Motor neuron (in vitro differentiated cells): ENCODE results near the gene CCPG1. TPM values are rescaled to one million over a fixed set of nuclear protein-coding genes. Genes with fewer than 3 reads are reported as not detected.
"Not testable (repeated sequence)": the region's sequence is repeated elsewhere in the genome, so short reads cannot be mapped to it uniquely, and the experiment has no call there.

Source experiments
- ATAC-seq, 8 experiments: fragments of 200-7000 bp; cut with Tn5 transposase; replicated peaks in 6 of 8; 2 replicates each; pipeline ENCODE4 v1.8.0; 2021; ENCODE audit warnings: mild to moderate bottlenecking in 8 of 8, moderate library complexity in 8 of 8
- H3K27ac ChIP-seq, 2 donors: fragments of 250-450 bp; sonication (Bioruptor Pico); 2 replicates each; pipeline ENCODE4 v1.9.0; 2021; ENCODE audit warnings: antibody characterized with exemption in 2 of 2, mild to moderate bottlenecking in 2 of 2, moderate library complexity in 1 of 2
- H3K4me1 ChIP-seq, 2 donors: fragments of 250-450 bp; sonication (Bioruptor Pico); replicated peaks in 1 of 2; 2 replicates each; pipeline ENCODE4 v1.6.1; 2021; ENCODE audit warnings: antibody characterized with exemption in 2 of 2, mild to moderate bottlenecking in 2 of 2, moderate library complexity in 1 of 2
- H3K4me3 ChIP-seq, 5 donors: fragments of 250-450 bp; sonication (Bioruptor Pico); 2 replicates each; pipeline ENCODE4 v1.9.0; 2021; ENCODE audit warnings: antibody characterized with exemption in 5 of 5, mild to moderate bottlenecking in 5 of 5, moderate library complexity in 4 of 5
- WGBS, 10 experiments: fragments of 450-650 bp; shearing (Covaris generic); methylation state at CpG; one replicate each; pipeline ENCODE4 v1.0.0; 2022; 5-methylcytosine and 5-hydroxymethylcytosine counted together
- in situ Hi-C, 9 experiments: fragments of 400-800 bp; cut with MboI; loops; one replicate each; pipeline ENCODE4 v1.15.0; 2021; ENCODE audit warnings: low sequenced_read_pairs in 9 of 9, low pct_unique_long_range_greater_than_20kb in 2 of 9; ENCODE audit not compliant: unreplicated experiment in 9 of 9
- total RNA-seq, 8 experiments: library from RNA; unstranded; fragments of 300-600 nt; gene quantifications; 2 replicates each; pipeline versions ENCODE4 v1.2.3 to v1.2.4, GENCODE V29; 2022

CCPG1 gene
- total RNA-seq: 100 to 1,000 TPM in 1 of 8 experiments, 10 to 100 TPM in 7; 18.1 to 220 (median 47.9) TPM

- in situ Hi-C loops: no loop called here
- peak; percentile 90 to 95 (median 94) for ATAC-seq
- Histone ChIP-seq H3K27ac (peak within 1 kb of the TSS; percentile 89 to 91), H3K4me3 (peak within 1 kb of the TSS; percentile 63 to 96 (median 79)), H3K4me1 (peaks cover 17 to 22% of the 10 kb centered on the region in 2 donors)
- WGBS, 10 experiments: 0 to 20% (median 1%) methylated on average over 1 to 24 of the region's 70 CpGs; no CpG with 5 or more reads in 1 of the 10 experiments
Observed at GRCh38 chr15:55408012-55408928, at the start of gene CCPG1, which contains the start of gene PIERCE2. CCPG1 (minus strand) TSS chr15:55408359; CDS start chr15:55389424, 18,935 bp downstream. PIERCE2 (plus strand) TSS chr15:55408495; CDS start chr15:55408769, 274 bp downstream.

GRCh38 chr15:55457401-55458022 lies 49.4 kb upstream of the CCPG1 start:
- no peak overlapping the region for H3K27ac ChIP-seq
- WGBS, 10 experiments: 71 to 93% (median 81%) methylated on average over 1 to 3 of the region's 5 CpGs; no CpG with 5 or more reads in 6 of the 10 experiments
- H3K4me3 ChIP-seq: no peak overlapping the region
- in situ Hi-C loops: no loop called here
- no peak for ATAC-seq
- H3K4me1 ChIP-seq: no peaks in the 10 kb centered on the region

- not testable (repeated sequence) for ATAC-seq, H3K4me1 ChIP-seq, H3K27ac ChIP-seq, H3K4me3 ChIP-seq
- in situ Hi-C loops: loop anchor here in 3 of 9 experiments (25.0 kb wide), 2 partner anchors 110 to 235 kb away; no protein-coding TSS in a partner anchor
- WGBS, 10 experiments: no CpG with 5 or more reads among the region's 19 CpGs
Observed at GRCh38 chr15:55447030-55447394, 38.9 kb upstream of the CCPG1 start.

GRCh38 chr15:55446379-55447029 lies 38.3 kb upstream of the CCPG1 start:
- not testable (repeated sequence) for ATAC-seq, H3K4me1 ChIP-seq, H3K4me3 ChIP-seq, H3K27ac ChIP-seq
- in situ Hi-C loops: loop anchor here in 3 of 9 experiments (25.0 kb wide), 2 partner anchors 109 to 234 kb away; no protein-coding TSS in a partner anchor
- WGBS, 10 experiments: 94% methylated on average over 3 of the region's 41 CpGs; no CpG with 5 or more reads in 9 of the 10 experiments

GRCh38 chr15:55445936-55446335 lies 37.8 kb upstream of the CCPG1 start:
- not testable (repeated sequence) for H3K4me3 ChIP-seq, H3K27ac ChIP-seq, ATAC-seq, H3K4me1 ChIP-seq
- WGBS, 10 experiments: no CpG with 5 or more reads among the region's 27 CpGs
- in situ Hi-C loops: loop anchor here in 3 of 9 experiments (25.0 kb wide), 2 partner anchors 109 to 234 kb away; no protein-coding TSS in a partner anchor

GRCh38 chr15:55443141-55443540 lies 35.0 kb upstream of the CCPG1 start:
- in situ Hi-C loops: loop anchor here in 3 of 9 experiments (25.0 kb wide), 2 partner anchors 106 to 231 kb away; no protein-coding TSS in a partner anchor
- H3K4me3 ChIP-seq, H3K27ac ChIP-seq, H3K4me1 ChIP-seq, ATAC-seq: not testable (repeated sequence)
- WGBS, 10 experiments: 67 to 100% (median 93%) methylated on average over 1 to 3 of the region's 15 CpGs; no CpG with 5 or more reads in 7 of the 10 experiments

GRCh38 chr15:55434989-55435825 lies 27.0 kb upstream of the CCPG1 start:
- in situ Hi-C loops: loop anchor here in 3 of 9 experiments (10.0 to 25.0 kb wide), 3 partner anchors 98 to 223 kb away; no protein-coding TSS in a partner anchor
- peaks cover 0 to 4% of the 10 kb centered on the region in 2 donors for H3K4me1 ChIP-seq
- no peak overlapping the region for H3K4me3 ChIP-seq
- 9 to 46% (median 28%) methylated on average over 2 to 6 of the region's 6 CpGs for WGBS, 10 experiments
- ATAC-seq: peak; percentile 44 to 98 (median 70)
- H3K27ac ChIP-seq: no peak overlapping the region

- peak in 1 of 8 experiments; percentile 34 for ATAC-seq
- no peak overlapping the region for H3K27ac ChIP-seq
- H3K4me1 ChIP-seq: no peaks in the 10 kb centered on the region
- in situ Hi-C loops: no loop called here
- 0% methylated on average over 1 of the region's 1 CpG; no CpG with 5 or more reads in 1 of the 10 experiments for WGBS, 10 experiments
- H3K4me3 ChIP-seq: no peak overlapping the region
Observed at GRCh38 chr15:55422089-55422488, 13.9 kb upstream of the CCPG1 start.

GRCh38 chr15:55420171-55420866 lies 12.2 kb upstream of the CCPG1 start:
- no peak for ATAC-seq
- in situ Hi-C loops: no loop called here
- no peak overlapping the region for H3K4me3 ChIP-seq
- H3K27ac ChIP-seq: no peak overlapping the region
- no peaks in the 10 kb centered on the region for H3K4me1 ChIP-seq

GRCh38 chr15:55417678-55418077 lies 9.5 kb upstream of the CCPG1 start:
- 70 to 100% (median 87%) methylated on average over 3 to 7 of the region's 8 CpGs; no CpG with 5 or more reads in 5 of the 10 experiments for WGBS, 10 experiments
- H3K4me3 ChIP-seq, in situ Hi-C loops, ATAC-seq, H3K27ac ChIP-seq, H3K4me1 ChIP-seq: not testable (repeated sequence)

GRCh38 chr15:55408976-55409375 lies 817 bp upstream of the CCPG1 start:
- peak overlapping the region; percentile 47 to 55 for H3K27ac ChIP-seq

More at GRCh38 chr15:55408976-55409375, 817 bp upstream of the CCPG1 start:
- ATAC-seq, in situ Hi-C loops: not testable (repeated sequence)
- Histone ChIP-seq H3K4me3 (peak overlapping the region; percentile 63 to 96 (median 79)), H3K4me1 (peaks cover 11 to 15% of the 10 kb centered on the region in 2 donors)
- WGBS, 10 experiments: 0 to 100% (median 59%) methylated on average over 2 to 11 of the region's 14 CpGs
